Liver (tissue), 9 donors: Measurements from ENCODE around the gene EZR. TPM values are rescaled to one million over a fixed set of nuclear protein-coding genes. Genes with fewer than 3 reads are reported as not detected.

Experiments
- DNase-seq: peaks from one replicate; pipeline ENCODE4 v3.0.0-alpha.2; 2017; ENCODE audit warnings: low spot score
- H3K27ac ChIP-seq, 2 donors: one replicate each; pipeline ENCODE4 v1.7.0; 2013; ENCODE audit warnings: inconsistent platforms in 2 of 2, low read length in 2 of 2, control low read depth in 1 of 2, low read depth in 1 of 2, mild to moderate bottlenecking in 1 of 2
- H3K27me3 ChIP-seq, 4 donors: one replicate each; pipeline versions ENCODE4 v1.6.1 to v1.7.0; 2013; ENCODE audit warnings: low read length in 3 of 4, inconsistent platforms in 1 of 4, mild to moderate bottlenecking in 1 of 4, moderate library complexity in 1 of 4; ENCODE audit not compliant: control insufficient read depth in 4 of 4, insufficient read depth in 4 of 4
- H3K36me3 ChIP-seq, 4 donors: one replicate each; pipeline versions ENCODE4 v1.6.1 to v1.7.0; 2013; ENCODE audit warnings: low read length in 3 of 4, mild to moderate bottlenecking in 3 of 4, low read depth in 1 of 4, moderate library complexity in 1 of 4; ENCODE audit not compliant: control insufficient read depth in 4 of 4, insufficient read depth in 3 of 4
- H3K4me1 ChIP-seq, 4 donors: one replicate each; pipeline versions ENCODE4 v1.6.1 to v1.7.0; 2013; ENCODE audit warnings: low read length in 3 of 4, mild to moderate bottlenecking in 3 of 4, moderate library complexity in 1 of 4; ENCODE audit not compliant: control insufficient read depth in 4 of 4, insufficient read depth in 4 of 4
- H3K4me3 ChIP-seq, 3 donors: one replicate each; pipeline versions ENCODE4 v1.6.1 to v1.7.0; 2013; ENCODE audit warnings: low read length in 3 of 3, control low read depth in 1 of 3, low read depth in 1 of 3, mild to moderate bottlenecking in 1 of 3
- H3K9ac ChIP-seq, 2 donors: one replicate each; pipeline ENCODE4 v1.7.0; 2013; ENCODE audit warnings: low read length in 2 of 2, mild to moderate bottlenecking in 2 of 2, moderate library complexity in 2 of 2, control low read depth in 1 of 2, low read depth in 1 of 2
- H3K9me3 ChIP-seq, 4 donors: one replicate each; pipeline versions ENCODE4 v1.6.1 to v1.7.0; 2013; ENCODE audit warnings: low read length in 3 of 4; ENCODE audit not compliant: control insufficient read depth in 4 of 4
- EGR1 ChIP-seq, 2 donors: IDR thresholded peaks; 2 replicates each; pipeline ENCODE4 v1.6.1; 2016 to 2018; ENCODE audit warnings: antibody characterized with exemption in 2 of 2, low read depth in 2 of 2
- FOXA1 ChIP-seq: IDR thresholded peaks from 2 replicates; pipeline ENCODE4 v1.6.1; 2016; ENCODE audit warnings: antibody characterized with exemption
- GABPA ChIP-seq, 2 donors: IDR thresholded peaks in 1 of 2; conservative IDR thresholded peaks in 1 of 2; 2 replicates each; pipeline ENCODE4 v1.6.1; 2016; ENCODE audit warnings: antibody characterized with exemption in 2 of 2, mild to moderate bottlenecking in 1 of 2, moderate library complexity in 1 of 2
- HNF4A ChIP-seq, 2 donors: conservative IDR thresholded peaks; 2 replicates each; pipeline ENCODE4 v1.6.1; 2016; ENCODE audit warnings: antibody characterized with exemption in 2 of 2, mild to moderate bottlenecking in 2 of 2
- HNF4G ChIP-seq: IDR thresholded peaks from 2 replicates; pipeline ENCODE4 v1.6.1; 2016; ENCODE audit warnings: antibody characterized with exemption
- JUND ChIP-seq, 2 donors: IDR thresholded peaks; 2 replicates each; pipeline ENCODE4 v1.6.1; 2016; ENCODE audit warnings: antibody characterized with exemption in 2 of 2
- NR2F2 ChIP-seq: IDR thresholded peaks from 2 replicates; pipeline ENCODE4 v1.6.1; 2016; ENCODE audit warnings: antibody characterized with exemption
- RAD21 ChIP-seq, 2 donors: IDR thresholded peaks; 2 replicates each; pipeline ENCODE4 v1.6.1; 2016; ENCODE audit warnings: antibody characterized with exemption in 2 of 2, mild to moderate bottlenecking in 2 of 2
- RXRA ChIP-seq, 2 donors: IDR thresholded peaks; 2 replicates each; pipeline ENCODE4 v1.6.1; 2017 to 2018; ENCODE audit warnings: antibody characterized with exemption in 2 of 2, mild to moderate bottlenecking in 1 of 2
- SP1 ChIP-seq: IDR thresholded peaks from 2 replicates; pipeline ENCODE4 v1.6.1; 2018; ENCODE audit warnings: antibody characterized with exemption, mild to moderate bottlenecking
- TAF1 ChIP-seq: conservative IDR thresholded peaks from 2 replicates; pipeline ENCODE4 v1.6.1; 2016; ENCODE audit warnings: antibody characterized with exemption, mild to moderate bottlenecking
- YY1 ChIP-seq: IDR thresholded peaks from 2 replicates; pipeline ENCODE4 v1.6.1; 2016; ENCODE audit warnings: antibody characterized with exemption, mild to moderate bottlenecking
- WGBS: extraction: QIAGEN DNeasy Blood & Tissue Kit; methylation state at CpG from one replicate; pipeline ENCODE4 v1.1.7; 2013; 5-methylcytosine and 5-hydroxymethylcytosine counted together
- polyA plus RNA-seq, 2 donors: library from polyadenylated mRNA; stranded (reverse) in 1 of 2; unstranded in 1 of 2; fragments of 200-250 nt in 1 of 2; fragments of >200 nt in 1 of 2; fragmentation: Nextera tagmentation in 1 of 2; extraction: Ambion mirVana in 1 of 2; gene quantifications; one replicate each; pipeline versions ENCODE4 v1.2.1 to v1.2.3, GENCODE V29; 2013 to 2015
- total RNA-seq, 2 donors: library from RNA; depleted of rRNA; stranded (reverse); fragments of >200 nt; gene quantifications; one replicate each; pipeline ENCODE4 v1.2.3, GENCODE V29; 2014
- TF ChIP-seq, protein P1 (sequence below): IDR thresholded peaks from 2 replicates; pipeline ENCODE4 v1.6.1; 2016; ENCODE audit warnings: antibody characterized with exemption
- TF ChIP-seq, protein P2 (sequence below): IDR thresholded peaks from 2 replicates; pipeline ENCODE4 v1.6.1; 2016; ENCODE audit warnings: antibody characterized with exemption
- TF ChIP-seq, protein P3 (sequence below): fragments of 150-350 bp; IDR thresholded peaks from 2 replicates; pipeline ENCODE4 v1.5.1; 2017; ENCODE audit warnings: improper control_type of control experiment, low read depth, low read length; ENCODE audit not compliant: missing input control
- TF ChIP-seq, protein P4 (sequence below): IDR thresholded peaks from 2 replicates; pipeline ENCODE4 v1.6.1; 2016; ENCODE audit warnings: antibody characterized with exemption, mild to moderate bottlenecking
- TF ChIP-seq, protein P5 (sequence below): IDR thresholded peaks from 2 replicates; pipeline ENCODE4 v1.6.1; 2016; ENCODE audit warnings: antibody characterized with exemption
- donor health status: healthy.
- donor health status: healthy.
- donor health status: healthy.
- donor health status: healthy.
- donor health status: healthy.

Gene EZR
- total and polyA plus RNA-seq, 4 donors, result 22.0 to 35.4 (median 25.4) TPM

DNA sequence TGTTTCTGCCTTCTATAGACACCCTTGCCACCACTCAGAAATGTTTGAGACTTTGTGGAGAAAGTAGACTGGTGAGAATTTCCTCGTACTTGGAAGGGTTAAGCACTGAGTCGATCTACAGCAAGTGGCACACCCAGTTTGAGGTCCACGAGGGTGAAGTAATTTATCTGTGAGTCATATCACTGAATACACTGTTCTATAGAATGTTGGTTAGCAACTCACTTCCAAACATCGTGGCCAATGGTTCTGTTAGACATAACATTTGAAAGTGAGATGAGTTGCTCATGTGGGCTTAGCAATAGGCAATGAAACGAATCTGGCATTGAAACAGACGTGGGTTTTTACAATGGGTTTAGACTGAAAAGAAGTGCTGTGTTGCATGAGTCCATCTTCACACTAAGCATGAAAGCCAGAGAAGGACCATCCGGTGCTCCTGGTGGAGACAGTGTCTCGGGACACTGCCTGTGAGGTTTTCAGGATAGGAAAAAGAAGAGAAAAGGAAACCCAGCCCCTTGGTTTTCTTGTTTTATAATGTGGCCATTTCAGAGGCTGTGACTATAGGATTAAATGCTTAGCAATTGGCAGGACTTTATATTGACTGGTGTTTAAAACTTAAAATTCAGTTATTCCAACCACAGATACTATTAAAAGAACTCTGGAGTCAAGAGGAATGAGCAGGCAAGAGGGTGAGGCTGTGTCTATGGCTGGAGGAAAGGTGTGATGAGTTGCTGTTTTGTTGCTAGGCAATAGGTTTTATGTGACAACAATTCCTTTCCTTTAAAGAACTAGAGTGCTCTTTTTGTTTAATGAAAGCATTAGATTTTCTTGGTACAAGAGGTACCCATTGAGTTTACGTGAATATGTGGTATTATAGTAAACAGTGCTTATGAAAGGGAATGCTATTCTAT, 31.0 kb upstream of the EZR start:
- Histone ChIP-seq H3K36me3 (no peaks in the 10 kb centered on the region), H3K9me3 (no peaks in the 10 kb centered on the region), H3K4me1 (no peaks in the 10 kb centered on the region), H3K9ac (peak overlapping the region in 1 of 2 donors; percentile 29), H3K27ac (no peak overlapping the region), H3K27me3 (peaks cover 0 to 2% (median 0%) of the 10 kb centered on the region in 4 donors), H3K4me3 (no peak overlapping the region)
- WGBS, result 54% methylated on average over 9 of the region's 9 CpGs
- no peak for DNase-seq
- TF ChIP-seq RAD21 (IDR thresholded peaks at IDR 0.05) (no peak), RXRA (IDR thresholded peaks at IDR 0.05) (no peak), HNF4A (conservative IDR thresholded peaks at IDR 0.05) (no peak), JUND (IDR thresholded peaks at IDR 0.05) (no peak)
- TF ChIP-seq, protein P1, sequence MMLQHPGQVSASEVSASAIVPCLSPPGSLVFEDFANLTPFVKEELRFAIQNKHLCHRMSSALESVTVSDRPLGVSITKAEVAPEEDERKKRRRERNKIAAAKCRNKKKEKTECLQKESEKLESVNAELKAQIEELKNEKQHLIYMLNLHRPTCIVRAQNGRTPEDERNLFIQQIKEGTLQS, result no peak
- TF ChIP-seq, protein P2, sequence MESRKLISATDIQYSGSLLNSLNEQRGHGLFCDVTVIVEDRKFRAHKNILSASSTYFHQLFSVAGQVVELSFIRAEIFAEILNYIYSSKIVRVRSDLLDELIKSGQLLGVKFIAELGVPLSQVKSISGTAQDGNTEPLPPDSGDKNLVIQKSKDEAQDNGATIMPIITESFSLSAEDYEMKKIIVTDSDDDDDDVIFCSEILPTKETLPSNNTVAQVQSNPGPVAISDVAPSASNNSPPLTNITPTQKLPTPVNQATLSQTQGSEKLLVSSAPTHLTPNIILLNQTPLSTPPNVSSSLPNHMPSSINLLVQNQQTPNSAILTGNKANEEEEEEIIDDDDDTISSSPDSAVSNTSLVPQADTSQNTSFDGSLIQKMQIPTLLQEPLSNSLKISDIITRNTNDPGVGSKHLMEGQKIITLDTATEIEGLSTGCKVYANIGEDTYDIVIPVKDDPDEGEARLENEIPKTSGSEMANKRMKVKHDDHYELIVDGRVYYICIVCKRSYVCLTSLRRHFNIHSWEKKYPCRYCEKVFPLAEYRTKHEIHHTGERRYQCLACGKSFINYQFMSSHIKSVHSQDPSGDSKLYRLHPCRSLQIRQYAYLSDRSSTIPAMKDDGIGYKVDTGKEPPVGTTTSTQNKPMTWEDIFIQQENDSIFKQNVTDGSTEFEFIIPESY, result no peak

DNA sequence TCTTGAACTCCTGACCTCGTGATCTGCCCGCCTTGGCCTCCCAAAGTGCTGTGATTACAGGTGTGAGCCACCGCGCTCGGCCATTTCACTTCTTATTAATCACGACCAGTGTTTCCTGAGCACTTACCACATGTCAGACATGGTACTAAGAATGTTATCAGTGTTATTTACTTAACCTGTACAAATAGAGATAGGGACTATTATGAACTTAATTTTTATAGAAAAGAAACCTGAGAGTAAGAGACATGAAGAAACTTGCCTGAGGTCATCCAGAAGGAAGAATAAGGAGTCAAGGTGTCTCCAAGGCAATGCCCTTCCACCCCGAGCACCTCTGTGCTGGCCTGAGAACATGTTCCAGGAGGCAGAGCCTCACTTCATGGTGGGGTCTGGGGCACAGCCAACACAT, 29.3 kb upstream of the EZR start:
- DNase-seq, result no peak
- Histone ChIP-seq H3K27me3 (peaks cover 0 to 2% (median 0%) of the 10 kb centered on the region in 4 donors), H3K9ac (no peak overlapping the region), H3K27ac (no peak overlapping the region), H3K36me3 (no peaks in the 10 kb centered on the region), H3K4me3 (no peak overlapping the region), H3K9me3 (no peaks in the 10 kb centered on the region), H3K4me1 (no peaks in the 10 kb centered on the region)
- 82% methylated on average over 7 of the region's 7 CpGs for WGBS
- TF ChIP-seq, protein P2, result no peak
- TF ChIP-seq HNF4A (conservative IDR thresholded peaks at IDR 0.05), result no peak
- no peak for TF ChIP-seq JUND (IDR thresholded peaks at IDR 0.05)
- no peak for TF ChIP-seq EGR1 (IDR thresholded peaks at IDR 0.05; ENCODE audit: low read depth in 2 of 2)
- TF ChIP-seq, protein P3, sequence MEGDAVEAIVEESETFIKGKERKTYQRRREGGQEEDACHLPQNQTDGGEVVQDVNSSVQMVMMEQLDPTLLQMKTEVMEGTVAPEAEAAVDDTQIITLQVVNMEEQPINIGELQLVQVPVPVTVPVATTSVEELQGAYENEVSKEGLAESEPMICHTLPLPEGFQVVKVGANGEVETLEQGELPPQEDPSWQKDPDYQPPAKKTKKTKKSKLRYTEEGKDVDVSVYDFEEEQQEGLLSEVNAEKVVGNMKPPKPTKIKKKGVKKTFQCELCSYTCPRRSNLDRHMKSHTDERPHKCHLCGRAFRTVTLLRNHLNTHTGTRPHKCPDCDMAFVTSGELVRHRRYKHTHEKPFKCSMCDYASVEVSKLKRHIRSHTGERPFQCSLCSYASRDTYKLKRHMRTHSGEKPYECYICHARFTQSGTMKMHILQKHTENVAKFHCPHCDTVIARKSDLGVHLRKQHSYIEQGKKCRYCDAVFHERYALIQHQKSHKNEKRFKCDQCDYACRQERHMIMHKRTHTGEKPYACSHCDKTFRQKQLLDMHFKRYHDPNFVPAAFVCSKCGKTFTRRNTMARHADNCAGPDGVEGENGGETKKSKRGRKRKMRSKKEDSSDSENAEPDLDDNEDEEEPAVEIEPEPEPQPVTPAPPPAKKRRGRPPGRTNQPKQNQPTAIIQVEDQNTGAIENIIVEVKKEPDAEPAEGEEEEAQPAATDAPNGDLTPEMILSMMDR, result no peak
- TF ChIP-seq, protein P1, result no peak
- no peak for TF ChIP-seq RAD21 (IDR thresholded peaks at IDR 0.05)
- TF ChIP-seq HNF4G, result no peak
- TF ChIP-seq NR2F2, result no peak
- TF ChIP-seq SP1, result no peak
- no peak for TF ChIP-seq RXRA (IDR thresholded peaks at IDR 0.05)
- no peak for TF ChIP-seq FOXA1
- TF ChIP-seq, protein P4, sequence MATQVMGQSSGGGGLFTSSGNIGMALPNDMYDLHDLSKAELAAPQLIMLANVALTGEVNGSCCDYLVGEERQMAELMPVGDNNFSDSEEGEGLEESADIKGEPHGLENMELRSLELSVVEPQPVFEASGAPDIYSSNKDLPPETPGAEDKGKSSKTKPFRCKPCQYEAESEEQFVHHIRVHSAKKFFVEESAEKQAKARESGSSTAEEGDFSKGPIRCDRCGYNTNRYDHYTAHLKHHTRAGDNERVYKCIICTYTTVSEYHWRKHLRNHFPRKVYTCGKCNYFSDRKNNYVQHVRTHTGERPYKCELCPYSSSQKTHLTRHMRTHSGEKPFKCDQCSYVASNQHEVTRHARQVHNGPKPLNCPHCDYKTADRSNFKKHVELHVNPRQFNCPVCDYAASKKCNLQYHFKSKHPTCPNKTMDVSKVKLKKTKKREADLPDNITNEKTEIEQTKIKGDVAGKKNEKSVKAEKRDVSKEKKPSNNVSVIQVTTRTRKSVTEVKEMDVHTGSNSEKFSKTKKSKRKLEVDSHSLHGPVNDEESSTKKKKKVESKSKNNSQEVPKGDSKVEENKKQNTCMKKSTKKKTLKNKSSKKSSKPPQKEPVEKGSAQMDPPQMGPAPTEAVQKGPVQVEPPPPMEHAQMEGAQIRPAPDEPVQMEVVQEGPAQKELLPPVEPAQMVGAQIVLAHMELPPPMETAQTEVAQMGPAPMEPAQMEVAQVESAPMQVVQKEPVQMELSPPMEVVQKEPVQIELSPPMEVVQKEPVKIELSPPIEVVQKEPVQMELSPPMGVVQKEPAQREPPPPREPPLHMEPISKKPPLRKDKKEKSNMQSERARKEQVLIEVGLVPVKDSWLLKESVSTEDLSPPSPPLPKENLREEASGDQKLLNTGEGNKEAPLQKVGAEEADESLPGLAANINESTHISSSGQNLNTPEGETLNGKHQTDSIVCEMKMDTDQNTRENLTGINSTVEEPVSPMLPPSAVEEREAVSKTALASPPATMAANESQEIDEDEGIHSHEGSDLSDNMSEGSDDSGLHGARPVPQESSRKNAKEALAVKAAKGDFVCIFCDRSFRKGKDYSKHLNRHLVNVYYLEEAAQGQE, result no peak
- no peak for TF ChIP-seq TAF1
- TF ChIP-seq YY1, result no peak
- TF ChIP-seq, protein P5, sequence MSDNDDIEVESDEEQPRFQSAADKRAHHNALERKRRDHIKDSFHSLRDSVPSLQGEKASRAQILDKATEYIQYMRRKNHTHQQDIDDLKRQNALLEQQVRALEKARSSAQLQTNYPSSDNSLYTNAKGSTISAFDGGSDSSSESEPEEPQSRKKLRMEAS, result no peak
- TF ChIP-seq GABPA (IDR thresholded peaks at IDR 0.05 in 1 of 2, conservative IDR thresholded peaks at IDR 0.05 in 1 of 2), result no peak
